Measurements from ENCODE around the gene RBM18.

Gene RBM18

GRCh38 chr9:122201641-122202040 is 63.0 kb downstream of the RBM18 start:
- no peak for DNase-seq

- no peak for DNase-seq
Measured at GRCh38 chr9:122200960-122201595, 63.6 kb downstream of the RBM18 start.

- DNase-seq = no peak
Measured at GRCh38 chr9:122197882-122198281, 66.8 kb downstream of the RBM18 start.

GRCh38 chr9:122197426-122197825 is 67.2 kb downstream of the RBM18 start:
- no peak for DNase-seq

GRCh38 chr9:122195875-122196274 is 68.8 kb downstream of the RBM18 start:
- no peak for DNase-seq

GRCh38 chr9:122193651-122194050 is 71.0 kb downstream of the RBM18 start:
- DNase-seq = no peak

GRCh38 chr9:122192914-122193525 is 71.6 kb downstream of the RBM18 start:
- DNase-seq = no peak

GRCh38 chr9:122192261-122192875 is 72.3 kb downstream of the RBM18 start:
- DNase-seq = no peak

- no peak for DNase-seq
Measured at GRCh38 chr9:122191584-122191983, 73.1 kb downstream of the RBM18 start.

- no peak for DNase-seq
Measured at GRCh38 chr9:122190597-122191381, 73.9 kb downstream of the RBM18 start.

GRCh38 chr9:122188369-122188768 is 76.3 kb downstream of the RBM18 start:
- DNase-seq = no peak

Data from 8988T (cell line).